ENCODE data around the gene ITIH3. TPM values are rescaled to one million over a fixed set of nuclear protein-coding genes. Genes with fewer than 3 reads are reported as not detected.

The ITIH3 gene
- total RNA-seq, 4 donors from 2014 or later = 0.48 to 11.8 (median 5.6) TPM

- H3K4me3 ChIP-seq = no peak overlapping the region
- H3K27ac ChIP-seq = no peak overlapping the region
- no peak for DNase-seq
- H3K4me1 ChIP-seq = no peaks in the 10 kb centered on the region
- no peaks in the 10 kb centered on the region for H3K36me3 ChIP-seq
- H3K27me3 ChIP-seq = no peaks in the 10 kb centered on the region
- TF ChIP-seq CTCF (IDR thresholded peaks at IDR 0.05) (no peak), POLR2A (IDR thresholded peaks at IDR 0.05) (no peak)
- no peaks in the 10 kb centered on the region for H3K9me3 ChIP-seq
- intact Hi-C loops (cut with DNase I; ENCODE audit: low total_unique reads) = no loop called here
These were observed 8.0 kb upstream of the ITIH3 start for GRCh38 chr3:52786330-52787215.

GRCh38 chr3:52787246-52787645 is 7.3 kb upstream of the ITIH3 start:
- no peak overlapping the region for H3K27ac ChIP-seq
- H3K4me1 ChIP-seq = no peaks in the 10 kb centered on the region
- DNase-seq = no peak
- TF ChIP-seq POLR2A (IDR thresholded peaks at IDR 0.05) (no peak), CTCF (IDR thresholded peaks at IDR 0.05) (no peak)
- H3K27me3 ChIP-seq = no peaks in the 10 kb centered on the region
- H3K4me3 ChIP-seq = no peak overlapping the region
- intact Hi-C loops (cut with DNase I; ENCODE audit: low total_unique reads) = no loop called here
- no peaks in the 10 kb centered on the region for H3K9me3 ChIP-seq
- no peaks in the 10 kb centered on the region for H3K36me3 ChIP-seq

GRCh38 chr3:52787672-52788625 is 6.6 kb upstream of the ITIH3 start:
- H3K27ac ChIP-seq = no peak overlapping the region
- H3K4me3 ChIP-seq = no peak overlapping the region

DNA sequence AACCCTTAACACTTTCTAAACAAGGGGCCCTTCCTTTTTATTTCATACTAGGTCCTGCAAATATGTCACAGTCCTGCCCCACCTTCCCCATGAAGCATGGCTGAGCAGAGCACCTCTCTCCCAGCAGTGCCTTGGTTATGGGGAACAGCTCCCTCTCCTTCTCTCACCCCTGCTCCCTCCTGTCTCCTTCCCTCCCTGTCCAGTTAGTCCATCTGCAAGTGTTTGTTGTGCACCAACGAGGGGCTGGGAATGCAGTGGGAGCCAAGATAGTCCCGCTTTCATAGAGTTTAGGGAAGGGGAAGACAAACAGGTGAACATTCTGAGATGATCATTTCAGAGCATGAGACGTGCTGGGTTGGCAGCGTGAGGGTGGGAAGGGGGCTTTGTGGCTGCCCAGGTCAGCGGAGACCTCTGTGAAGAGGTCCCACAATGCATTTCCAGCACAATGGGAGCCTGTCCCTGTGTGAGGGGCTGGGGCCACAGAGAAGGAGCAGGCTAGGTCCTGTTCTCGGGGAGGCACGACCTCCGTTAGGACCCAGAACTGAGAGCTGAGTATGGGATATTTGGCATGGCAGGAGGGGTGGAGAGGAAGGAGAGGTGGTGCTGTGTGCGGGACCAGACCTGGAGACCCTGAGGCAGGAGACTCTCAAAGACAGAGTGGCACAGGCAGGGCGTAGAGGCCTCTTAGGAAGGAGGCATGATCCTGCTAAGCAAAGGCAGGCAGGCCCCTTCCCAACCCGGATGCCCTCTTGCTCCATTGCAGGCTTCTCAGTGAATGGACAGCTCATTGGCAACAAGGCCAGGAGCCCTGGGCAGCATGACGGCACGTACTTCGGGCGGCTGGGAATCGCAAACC is 5.5 kb upstream of the ITIH3 start:
- no peaks in the 10 kb centered on the region for H3K36me3 ChIP-seq
- no peaks in the 10 kb centered on the region for H3K4me1 ChIP-seq
- no peak overlapping the region for H3K4me3 ChIP-seq
- H3K27ac ChIP-seq = no peak overlapping the region
- TF ChIP-seq POLR2A (IDR thresholded peaks at IDR 0.05) (no peak), CTCF (IDR thresholded peaks at IDR 0.05) (no peak)
- H3K9me3 ChIP-seq = no peaks in the 10 kb centered on the region
- intact Hi-C loops (cut with DNase I; ENCODE audit: low total_unique reads) = no loop called here
- H3K27me3 ChIP-seq = no peaks in the 10 kb centered on the region
- DNase-seq = no peak

More at GRCh38 chr3:52787672-52788625, 6.6 kb upstream of the ITIH3 start:
- Histone ChIP-seq H3K36me3 (no peaks in the 10 kb centered on the region), H3K9me3 (no peaks in the 10 kb centered on the region), H3K27me3 (no peaks in the 10 kb centered on the region), H3K4me1 (no peaks in the 10 kb centered on the region)
- TF ChIP-seq POLR2A (IDR thresholded peaks at IDR 0.05) (no peak), CTCF (IDR thresholded peaks at IDR 0.05) (no peak)
- intact Hi-C loops (cut with DNase I; ENCODE audit: low total_unique reads) = no loop called here
- DNase-seq = peak in 1 of 2 donors; percentile 27

All from uterus (tissue), 4 donors.